ENCODE results near the gene TIFAB. TPM values are rescaled to one million over a fixed set of nuclear protein-coding genes. Genes with fewer than 3 reads are reported as not detected.

TIFAB gene
- polyA plus RNA-seq, 12 donors, result 0.08 to 2.1 (median 0.14) TPM; not detected in 2

GRCh38 chr5:135428586-135428985 lies 23.6 kb downstream of the TIFAB start:
- DNase-seq, result no peak

- DNase-seq, result no peak
Measured at GRCh38 chr5:135426102-135427082, 25.8 kb downstream of the TIFAB start.

- DNase-seq, result no peak
Measured at GRCh38 chr5:135425641-135426040, 26.5 kb downstream of the TIFAB start.

GRCh38 chr5:135423846-135424168 lies 28.3 kb downstream of the TIFAB start:
- no peak for DNase-seq

GRCh38 chr5:135423146-135423845 lies 28.9 kb downstream of the TIFAB start:
- no peak for DNase-seq

- no peak for DNase-seq
Measured at GRCh38 chr5:135422419-135422818, 29.7 kb downstream of the TIFAB start.

- no peak for DNase-seq
Measured at GRCh38 chr5:135417083-135417482, 35.1 kb downstream of the TIFAB start.

GRCh38 chr5:135405082-135405481 lies 47.1 kb downstream of the TIFAB start:
- DNase-seq, result no peak

- no peak for DNase-seq
Measured at GRCh38 chr5:135402031-135402430, 50.1 kb downstream of the TIFAB start.

GRCh38 chr5:135400866-135401265 lies 51.3 kb downstream of the TIFAB start:
- DNase-seq, result no peak

GRCh38 chr5:135399794-135400542 lies 52.2 kb downstream of the TIFAB start:
- peak; percentile 43 for DNase-seq

GRCh38 chr5:135398855-135399793 lies 53.0 kb downstream of the TIFAB start, which contains the start of gene MACROH2A1:
MACROH2A1 (minus strand) TSS chr5:135399231; CDS start chr5:135389093, 10,138 bp downstream.
- DNase-seq, result peak; percentile 89

- no peak for DNase-seq
Measured at GRCh38 chr5:135398160-135398854, 53.8 kb downstream of the TIFAB start.

Other genes with a start within 250 kb of the TIFAB start
- gene MACROH2A1, start 53.1 kb downstream of the TIFAB start, polyA plus RNA-seq (ENCODE audit: insufficient read length in 12 of 12), result 100 to 1,000 TPM in 7 of 12 donors, 10 to 100 TPM in 4, not detected in 1; 88.1 to 197 (median 101) TPM
- under 1 TPM in 7 of 12 donors, not detected in 5; 0.07 to 0.87 (median 0.11) TPM for gene DCANP1, start 5.0 kb downstream of the TIFAB start, polyA plus RNA-seq (ENCODE audit: insufficient read length in 12 of 12)
- gene NEUROG1, start 83.6 kb upstream of the TIFAB start, polyA plus RNA-seq (ENCODE audit: insufficient read length in 12 of 12), result not detected
- gene CXCL14, start 126.6 kb upstream of the TIFAB start, polyA plus RNA-seq (ENCODE audit: insufficient read length in 12 of 12), result 100 to 1,000 TPM in 4 of 12 donors, 10 to 100 TPM in 7, not detected in 1; 25.2 to 773 (median 46.4) TPM